Neural cell (in vitro differentiated cells): ENCODE results near the gene DUSP22.

ENCODE experiments used
- EP300 ChIP-seq: fragments of 450-650 bp; conservative IDR thresholded peaks from 2 replicates; pipeline ENCODE4 v1.6.1; 2014; ENCODE audit warnings: antibody characterized with exemption, mild to moderate bottlenecking, moderate library complexity; ENCODE audit not compliant: poor library complexity, severe bottlenecking
- EZH2 ChIP-seq: fragments of 200-600, 300-800 bp; shearing (Covaris generic), sonication (generic); IDR thresholded peaks from 2 replicates; pipeline ENCODE4 v1.6.1; 2014; ENCODE audit warnings: antibody characterized with exemption, low read length, borderline replicate concordance, mild to moderate bottlenecking; ENCODE audit not compliant: insufficient read depth, poor library complexity, severe bottlenecking
- MXI1 ChIP-seq: fragments of 450-650 bp; conservative IDR thresholded peaks from 2 replicates; pipeline ENCODE4 v1.6.1; 2014; ENCODE audit warnings: antibody characterized with exemption, mild to moderate bottlenecking; ENCODE audit not compliant: poor library complexity, severe bottlenecking
- POLR2AphosphoS5 ChIP-seq: IDR thresholded peaks from 2 replicates; pipeline ENCODE4 v1.6.1; 2012
- RAD21 ChIP-seq: fragments of 450-650 bp; conservative IDR thresholded peaks from 2 replicates; pipeline ENCODE4 v1.6.1; 2014; ENCODE audit warnings: antibody characterized with exemption, mild to moderate bottlenecking, moderate library complexity
- SMC3 ChIP-seq: fragments of 450-650 bp; conservative IDR thresholded peaks from 2 replicates; pipeline ENCODE4 v1.6.1; 2014; ENCODE audit warnings: antibody characterized with exemption, mild to moderate bottlenecking, moderate library complexity; ENCODE audit not compliant: poor library complexity
- TAF1 ChIP-seq: IDR thresholded peaks from 2 replicates; pipeline ENCODE4 v1.6.1; 2012; ENCODE audit warnings: low read depth
- TF ChIP-seq, protein P1 (sequence below): fragments of 450-650 bp; IDR thresholded peaks from 2 replicates; pipeline ENCODE4 v1.5.1; 2014; ENCODE audit warnings: antibody characterized with exemption, mild to moderate bottlenecking, moderate library complexity; ENCODE audit not compliant: poor library complexity, severe bottlenecking
- TF ChIP-seq, protein P2 (sequence below): IDR thresholded peaks from 2 replicates; pipeline ENCODE4 v1.6.1; 2012; ENCODE audit warnings: borderline replicate concordance

DNA sequence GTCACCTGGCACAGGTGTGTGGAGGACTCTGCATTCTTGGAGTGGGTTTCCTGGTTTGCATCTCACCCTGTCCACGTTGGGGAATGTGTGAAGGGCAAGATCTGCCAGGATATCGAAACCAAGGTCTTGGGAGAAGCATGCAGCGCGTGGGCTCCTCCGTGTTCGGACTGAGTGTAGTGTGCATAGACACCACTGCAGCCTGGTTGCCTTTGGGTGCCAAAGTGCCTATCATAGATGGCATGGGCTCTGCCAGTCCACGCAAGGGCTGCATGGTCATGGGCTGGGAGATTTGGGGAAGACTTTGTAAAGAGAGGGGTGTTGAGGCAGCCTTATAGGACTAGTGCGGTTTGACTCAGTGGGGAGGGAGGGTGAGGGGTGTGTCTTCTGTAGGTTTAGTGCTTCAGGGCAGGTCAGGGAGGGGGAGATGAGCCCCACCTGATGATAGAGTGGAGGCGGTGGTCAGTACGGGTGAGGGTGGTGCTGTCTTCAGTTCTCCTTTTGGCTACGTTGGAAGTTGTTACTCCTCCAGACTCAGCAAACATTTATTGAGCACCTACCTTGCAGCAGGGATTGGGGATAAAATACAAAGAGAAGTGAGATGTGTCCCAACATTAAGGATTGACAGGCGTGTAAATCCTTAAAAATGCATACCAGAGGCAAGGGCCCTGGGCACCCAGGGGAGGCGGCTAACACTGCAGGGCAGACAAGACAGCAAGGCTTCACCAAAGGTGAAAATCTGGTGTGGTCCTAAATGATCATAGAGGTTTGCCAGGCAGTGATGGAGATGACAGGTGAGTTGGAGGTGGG, 28.3 kb downstream of the DUSP22 start:
- TF ChIP-seq, protein P1, sequence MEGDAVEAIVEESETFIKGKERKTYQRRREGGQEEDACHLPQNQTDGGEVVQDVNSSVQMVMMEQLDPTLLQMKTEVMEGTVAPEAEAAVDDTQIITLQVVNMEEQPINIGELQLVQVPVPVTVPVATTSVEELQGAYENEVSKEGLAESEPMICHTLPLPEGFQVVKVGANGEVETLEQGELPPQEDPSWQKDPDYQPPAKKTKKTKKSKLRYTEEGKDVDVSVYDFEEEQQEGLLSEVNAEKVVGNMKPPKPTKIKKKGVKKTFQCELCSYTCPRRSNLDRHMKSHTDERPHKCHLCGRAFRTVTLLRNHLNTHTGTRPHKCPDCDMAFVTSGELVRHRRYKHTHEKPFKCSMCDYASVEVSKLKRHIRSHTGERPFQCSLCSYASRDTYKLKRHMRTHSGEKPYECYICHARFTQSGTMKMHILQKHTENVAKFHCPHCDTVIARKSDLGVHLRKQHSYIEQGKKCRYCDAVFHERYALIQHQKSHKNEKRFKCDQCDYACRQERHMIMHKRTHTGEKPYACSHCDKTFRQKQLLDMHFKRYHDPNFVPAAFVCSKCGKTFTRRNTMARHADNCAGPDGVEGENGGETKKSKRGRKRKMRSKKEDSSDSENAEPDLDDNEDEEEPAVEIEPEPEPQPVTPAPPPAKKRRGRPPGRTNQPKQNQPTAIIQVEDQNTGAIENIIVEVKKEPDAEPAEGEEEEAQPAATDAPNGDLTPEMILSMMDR: no peak
- TF ChIP-seq EZH2: no peak
- TF ChIP-seq, protein P2, sequence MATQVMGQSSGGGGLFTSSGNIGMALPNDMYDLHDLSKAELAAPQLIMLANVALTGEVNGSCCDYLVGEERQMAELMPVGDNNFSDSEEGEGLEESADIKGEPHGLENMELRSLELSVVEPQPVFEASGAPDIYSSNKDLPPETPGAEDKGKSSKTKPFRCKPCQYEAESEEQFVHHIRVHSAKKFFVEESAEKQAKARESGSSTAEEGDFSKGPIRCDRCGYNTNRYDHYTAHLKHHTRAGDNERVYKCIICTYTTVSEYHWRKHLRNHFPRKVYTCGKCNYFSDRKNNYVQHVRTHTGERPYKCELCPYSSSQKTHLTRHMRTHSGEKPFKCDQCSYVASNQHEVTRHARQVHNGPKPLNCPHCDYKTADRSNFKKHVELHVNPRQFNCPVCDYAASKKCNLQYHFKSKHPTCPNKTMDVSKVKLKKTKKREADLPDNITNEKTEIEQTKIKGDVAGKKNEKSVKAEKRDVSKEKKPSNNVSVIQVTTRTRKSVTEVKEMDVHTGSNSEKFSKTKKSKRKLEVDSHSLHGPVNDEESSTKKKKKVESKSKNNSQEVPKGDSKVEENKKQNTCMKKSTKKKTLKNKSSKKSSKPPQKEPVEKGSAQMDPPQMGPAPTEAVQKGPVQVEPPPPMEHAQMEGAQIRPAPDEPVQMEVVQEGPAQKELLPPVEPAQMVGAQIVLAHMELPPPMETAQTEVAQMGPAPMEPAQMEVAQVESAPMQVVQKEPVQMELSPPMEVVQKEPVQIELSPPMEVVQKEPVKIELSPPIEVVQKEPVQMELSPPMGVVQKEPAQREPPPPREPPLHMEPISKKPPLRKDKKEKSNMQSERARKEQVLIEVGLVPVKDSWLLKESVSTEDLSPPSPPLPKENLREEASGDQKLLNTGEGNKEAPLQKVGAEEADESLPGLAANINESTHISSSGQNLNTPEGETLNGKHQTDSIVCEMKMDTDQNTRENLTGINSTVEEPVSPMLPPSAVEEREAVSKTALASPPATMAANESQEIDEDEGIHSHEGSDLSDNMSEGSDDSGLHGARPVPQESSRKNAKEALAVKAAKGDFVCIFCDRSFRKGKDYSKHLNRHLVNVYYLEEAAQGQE: no peak
- no peak for TF ChIP-seq SMC3
- no peak for TF ChIP-seq RAD21
- TF ChIP-seq POLR2AphosphoS5: no peak
- TF ChIP-seq MXI1: no peak
- TF ChIP-seq EP300: no peak
- no peak for TF ChIP-seq TAF1
